Upper lobe of left lung (tissue), 6 donors: ENCODE data around the gene ACTR3. TPM values are rescaled to one million over a fixed set of nuclear protein-coding genes. Genes with fewer than 3 reads are reported as not detected.
A peak's percentile ranks its signal among the peaks of the same experiment; 100 is the strongest.

Experiments used
- ATAC-seq, 2 donors: fragments of 200-7000 bp; cut with Tn5 transposase; one replicate each; pipeline ENCODE4 v1.9.1; 2022; ENCODE audit warnings: mild to moderate bottlenecking in 2 of 2, moderate library complexity in 2 of 2; ENCODE audit not compliant: low FRiP score in 2 of 2
- DNase-seq, 2 donors: peaks; one replicate each; pipeline ENCODE4 v3.0.0-alpha.2; 2019 to 2020
- H3K27ac ChIP-seq, 4 donors: fragments of 200-600 bp; sonication (generic); one replicate each; pipeline ENCODE4 v1.5.1; 2016 to 2019
- H3K27me3 ChIP-seq, 4 donors: fragments of 200-600 bp; sonication (generic); one replicate each; pipeline ENCODE4 v1.5.1; 2017 to 2019
- H3K36me3 ChIP-seq, 4 donors: fragments of 200-600 bp; sonication (generic); one replicate each; pipeline ENCODE4 v1.5.1; 2016 to 2019
- H3K4me1 ChIP-seq, 4 donors: fragments of 200-600 bp; sonication (generic); one replicate each; pipeline ENCODE4 v1.5.1; 2018 to 2019
- H3K4me3 ChIP-seq, 4 donors: fragments of 200-600 bp; sonication (generic); one replicate each; pipeline ENCODE4 v1.5.1; 2017 to 2019; ENCODE audit warnings: mild to moderate bottlenecking in 2 of 4, moderate library complexity in 1 of 4
- H3K9me3 ChIP-seq, 4 donors: fragments of 200-600 bp; sonication (generic); one replicate each; pipeline ENCODE4 v1.5.1; 2018 to 2019
- CTCF ChIP-seq, 6 experiments: fragments of 450-650 bp in 4 of 6; fragments of 200-600 bp in 2 of 6; sonication (generic) in 2 of 6; IDR thresholded peaks; one replicate each; pipeline ENCODE4 v1.5.1; 2016 to 2019; ENCODE audit warnings: antibody characterized with exemption in 6 of 6
- EP300 ChIP-seq, 4 donors: sonication (generic); formaldehyde crosslinking; IDR thresholded peaks; one replicate each; pipeline ENCODE4 v1.5.1; 2017; ENCODE audit warnings: antibody characterized with exemption in 4 of 4, control low read depth in 2 of 4
- POLR2A ChIP-seq, 4 donors: fragments of 450-650 bp; IDR thresholded peaks; one replicate each; pipeline ENCODE4 v1.5.1; 2016 to 2017; ENCODE audit warnings: antibody characterized with exemption in 4 of 4, mild to moderate bottlenecking in 2 of 4
- POLR2AphosphoS5 ChIP-seq, 2 donors: sonication (generic); formaldehyde crosslinking; IDR thresholded peaks; one replicate each; pipeline ENCODE4 v1.5.1; 2017; ENCODE audit warnings: antibody characterized with exemption in 2 of 2
- WGBS, 2 donors: methylation state at CpG; one replicate each; pipeline ENCODE4 v1.1.5; 2017 to 2018; 5-methylcytosine and 5-hydroxymethylcytosine counted together
- total RNA-seq, 6 donors: library from RNA; depleted of rRNA in 4 of 6; stranded (reverse); fragments of >200 nt in 4 of 6; gene quantifications; one replicate each; pipeline versions ENCODE4 v1.1.0 to v1.2.1, GENCODE V29; 2016 to 2021
- donor health status: DM: no; HTN: no; CAD: no; lungs with moderate emphysema.
- donor health status: DM: no; HTN: yes; CAD: no; lungs with severe emphysema.

The ACTR3 gene
- total RNA-seq, 6 donors from 2014 or later, result 79.6 to 304 (median 139) TPM

- 71 to 76% methylated on average over 19 of the region's 19 CpGs for WGBS, 2 donors
- peak overlapping the region in 1 of 4 donors; percentile 39 for H3K27ac ChIP-seq
- no peaks in the 10 kb centered on the region for H3K27me3 ChIP-seq
- TF ChIP-seq POLR2AphosphoS5 (IDR thresholded peaks at IDR 0.05), result no peak
- TF ChIP-seq EP300 (IDR thresholded peaks at IDR 0.05), result no peak
- no peak for TF ChIP-seq CTCF (IDR thresholded peaks at IDR 0.05)
- TF ChIP-seq POLR2A (IDR thresholded peaks at IDR 0.05), result no peak
- H3K4me1 ChIP-seq, result peaks cover 4 to 20% (median 17%) of the 10 kb centered on the region in 4 donors
- peak; percentile 28 to 62 for ATAC-seq
- H3K4me3 ChIP-seq, result no peak overlapping the region
- no peaks in the 10 kb centered on the region for H3K9me3 ChIP-seq
- peak in 1 of 2 donors; percentile 45 for DNase-seq
- H3K36me3 ChIP-seq, result no peaks in the 10 kb centered on the region
Observed at GRCh38 chr2:113876503-113877387, 13.1 kb upstream of the ACTR3 start.

- Histone ChIP-seq H3K9me3 (no peaks in the 10 kb centered on the region), H3K27me3 (no peaks in the 10 kb centered on the region), H3K27ac (peak overlapping the region in 3 of 4 donors; percentile 39 to 46 (median 43)), H3K36me3 (no peaks in the 10 kb centered on the region), H3K4me1 (peaks cover 4 to 20% (median 17%) of the 10 kb centered on the region in 4 donors), H3K4me3 (no peak overlapping the region)
- ATAC-seq (peak in 1 of 2 donors; percentile 87), DNase-seq (no peak)
- TF ChIP-seq CTCF (IDR thresholded peaks at IDR 0.05) (no peak), EP300 (IDR thresholded peaks at IDR 0.05) (no peak), POLR2AphosphoS5 (IDR thresholded peaks at IDR 0.05) (no peak), POLR2A (IDR thresholded peaks at IDR 0.05) (no peak)
- 34 to 37% methylated on average over 4 of the region's 4 CpGs for WGBS, 2 donors
Observed at GRCh38 chr2:113877711-113878598, 11.9 kb upstream of the ACTR3 start.

GRCh38 chr2:113878743-113879142, 11.1 kb upstream of the ACTR3 start:
- H3K36me3 ChIP-seq, result no peaks in the 10 kb centered on the region

GRCh38 chr2:113879457-113879856, 10.4 kb upstream of the ACTR3 start:
- WGBS, 2 donors, result 60 to 94% methylated on average over 3 of the region's 3 CpGs
- TF ChIP-seq EP300 (IDR thresholded peaks at IDR 0.05) (no peak), CTCF (IDR thresholded peaks at IDR 0.05) (no peak), POLR2A (IDR thresholded peaks at IDR 0.05) (no peak), POLR2AphosphoS5 (IDR thresholded peaks at IDR 0.05) (no peak)
- DNase-seq (no peak), ATAC-seq (no peak)
- H3K27me3 ChIP-seq, result no peaks in the 10 kb centered on the region
- H3K36me3 ChIP-seq, result no peaks in the 10 kb centered on the region
- H3K4me1 ChIP-seq, result peaks cover 0 to 15% (median 13%) of the 10 kb centered on the region in 4 donors
- no peak overlapping the region for H3K4me3 ChIP-seq
- H3K27ac ChIP-seq, result no peak overlapping the region
- H3K9me3 ChIP-seq, result no peaks in the 10 kb centered on the region

More at GRCh38 chr2:113878743-113879142, 11.1 kb upstream of the ACTR3 start:
- WGBS, 2 donors, result 85 to 87% methylated on average over 1 of the region's 1 CpG
- H3K4me3 ChIP-seq, result no peak overlapping the region
- TF ChIP-seq CTCF (IDR thresholded peaks at IDR 0.05), result no peak
- no peak for TF ChIP-seq EP300 (IDR thresholded peaks at IDR 0.05)
- TF ChIP-seq POLR2A (IDR thresholded peaks at IDR 0.05), result no peak
- TF ChIP-seq POLR2AphosphoS5 (IDR thresholded peaks at IDR 0.05), result no peak
- DNase-seq, result no peak
- peaks cover 4 to 20% (median 16%) of the 10 kb centered on the region in 4 donors for H3K4me1 ChIP-seq
- ATAC-seq, result no peak
- H3K27me3 ChIP-seq, result no peaks in the 10 kb centered on the region
- H3K27ac ChIP-seq, result no peak overlapping the region
- no peaks in the 10 kb centered on the region for H3K9me3 ChIP-seq
